ENCODE results near the gene WNT9B. TPM values are rescaled to one million over a fixed set of nuclear protein-coding genes. Genes with fewer than 3 reads are reported as not detected.

Gene WNT9B
- not detected in 2 replicates for total RNA-seq (2022)
- percentile 17 among the genes with signal in this experiment for Bru-seq, nascent RNA
- BruChase-seq, experiment 1, labeled RNA remaining after a 2-hour chase = percentile 20 among the genes with signal in this experiment
- percentile 20 among the genes with signal in this experiment for BruChase-seq, experiment 2, labeled RNA remaining after a 6-hour chase
- long read RNA-seq = 0 reads

GRCh38 chr17:46851029-46851741 is at the start of gene WNT9B:
Gene WNT9B (plus strand): TSS chr17:46851583. CDS start chr17:46851639, 56 bp downstream.
- no peak within 1 kb of the TSS for H3K27ac Mint-ChIP-seq (ENCODE audit: unreplicated experiment)
- DNase-seq = peak; percentile 90 to 95
- TF ChIP-seq CTCF (IDR thresholded peaks at IDR 0.05; ENCODE audit: insufficient read depth in 1 of 2, low read depth in 1 of 2, low read length in 1 of 2, severe bottlenecking in 1 of 2, unreplicated experiment in 1 of 2) = peak in 1 of 2 experiments; percentile 17
- ChIA-PET POLR2A (interaction anchor here (0.5 kb wide), 1 partner anchor 34 kb away, joined by 3 read pairs; no protein-coding TSS in a partner anchor), CTCF (interaction anchor here (0.6 to 1.3 kb wide), 5 partner anchors 15 to 242 kb away, joined by 3 to 6 read pairs (median 4); no protein-coding TSS in a partner anchor)
- H3K4me3 Mint-ChIP-seq (ENCODE audit: unreplicated experiment) = peak within 1 kb of the TSS; percentile 86
- intact Hi-C loops (cut with micrococcal nuclease; ENCODE audit: unreplicated experiment) = loop anchor here (5.0 kb wide), 2 partner anchors 71 to 91 kb away; partner anchors contain the start of gene GOSR2
- Histone ChIP-seq H3K27me3 (replicated peaks; ENCODE audit: control insufficient read depth, insufficient read depth, low read length) (no peaks in the 10 kb centered on the region), H3K4me1 (peaks cover 12% of the 10 kb centered on the region), H3K9me3 (no peaks in the 10 kb centered on the region), H3K4me3 (ENCODE audit: low read depth, low read length) (peak within 1 kb of the TSS; percentile 66), H3K36me3 (ENCODE audit: control insufficient read depth, insufficient read depth, low read length) (no peaks in the 10 kb centered on the region)
- no peaks in the 10 kb centered on the region for H3K36me3 Mint-ChIP-seq (ENCODE audit: insufficient read depth, unreplicated experiment)
- H3K9me3 Mint-ChIP-seq (ENCODE audit: unreplicated experiment) = no peaks in the 10 kb centered on the region
- H3K4me1 Mint-ChIP-seq (ENCODE audit: low read depth, unreplicated experiment) = peaks cover 6% of the 10 kb centered on the region
- no TSS peak for BruUV-seq (replicated peaks)
- peaks cover 15% of the 10 kb centered on the region for H3K27me3 Mint-ChIP-seq (ENCODE audit: insufficient read depth, unreplicated experiment)

- intact Hi-C loops (cut with micrococcal nuclease; ENCODE audit: unreplicated experiment) = no loop called here
- peaks cover 10% of the 10 kb centered on the region for H3K9me3 Mint-ChIP-seq (ENCODE audit: unreplicated experiment)
- Histone ChIP-seq H3K4me3 (ENCODE audit: low read depth, low read length) (no peak overlapping the region), H3K36me3 (ENCODE audit: control insufficient read depth, insufficient read depth, low read length) (no peaks in the 10 kb centered on the region), H3K9me3 (no peaks in the 10 kb centered on the region), H3K27me3 (replicated peaks; ENCODE audit: control insufficient read depth, insufficient read depth, low read length) (no peaks in the 10 kb centered on the region), H3K4me1 (no peaks in the 10 kb centered on the region)
- H3K36me3 Mint-ChIP-seq (ENCODE audit: insufficient read depth, unreplicated experiment) = no peaks in the 10 kb centered on the region
- BruUV-seq (replicated peaks) = no TSS peak
- no peak for TF ChIP-seq CTCF (IDR thresholded peaks at IDR 0.05; ENCODE audit: insufficient read depth in 1 of 2, low read depth in 1 of 2, low read length in 1 of 2, severe bottlenecking in 1 of 2, unreplicated experiment in 1 of 2)
- no peak for DNase-seq
- no peaks in the 10 kb centered on the region for H3K4me1 Mint-ChIP-seq (ENCODE audit: low read depth, unreplicated experiment)
- POLR2A ChIA-PET = no interaction called here
- no peak overlapping the region for H3K27ac Mint-ChIP-seq (ENCODE audit: unreplicated experiment)
- H3K27me3 Mint-ChIP-seq (ENCODE audit: insufficient read depth, unreplicated experiment) = no peaks in the 10 kb centered on the region
- no peak overlapping the region for H3K4me3 Mint-ChIP-seq (ENCODE audit: unreplicated experiment)
- CTCF ChIA-PET = no interaction called here
These were observed 48.6 kb upstream of the WNT9B start for GRCh38 chr17:46802800-46803199.

GRCh38 chr17:46803544-46803943 is 47.8 kb upstream of the WNT9B start:
- BruUV-seq (replicated peaks) = no TSS peak
- Histone ChIP-seq H3K4me3 (ENCODE audit: low read depth, low read length) (no peak overlapping the region), H3K27me3 (replicated peaks; ENCODE audit: control insufficient read depth, insufficient read depth, low read length) (no peaks in the 10 kb centered on the region), H3K36me3 (ENCODE audit: control insufficient read depth, insufficient read depth, low read length) (no peaks in the 10 kb centered on the region), H3K4me1 (no peaks in the 10 kb centered on the region), H3K9me3 (no peaks in the 10 kb centered on the region)
- H3K4me1 Mint-ChIP-seq (ENCODE audit: low read depth, unreplicated experiment) = no peaks in the 10 kb centered on the region
- no peak for TF ChIP-seq CTCF (IDR thresholded peaks at IDR 0.05; ENCODE audit: insufficient read depth in 1 of 2, low read depth in 1 of 2, low read length in 1 of 2, severe bottlenecking in 1 of 2, unreplicated experiment in 1 of 2)
- CTCF ChIA-PET = no interaction called here
- H3K36me3 Mint-ChIP-seq (ENCODE audit: insufficient read depth, unreplicated experiment) = no peaks in the 10 kb centered on the region
- H3K4me3 Mint-ChIP-seq (ENCODE audit: unreplicated experiment) = no peak overlapping the region
- peak overlapping the region; percentile 5 for H3K27ac Mint-ChIP-seq (ENCODE audit: unreplicated experiment)
- no peaks in the 10 kb centered on the region for H3K27me3 Mint-ChIP-seq (ENCODE audit: insufficient read depth, unreplicated experiment)
- H3K9me3 Mint-ChIP-seq (ENCODE audit: unreplicated experiment) = peaks cover 10% of the 10 kb centered on the region
- POLR2A ChIA-PET = no interaction called here
- intact Hi-C loops (cut with micrococcal nuclease; ENCODE audit: unreplicated experiment) = no loop called here
- peak in 1 of 2 experiments; percentile 62 for DNase-seq

Data from Caco-2 (cell line).